Panc1 (cell line): ENCODE measurements around the gene FBXO22.
"Not testable (repeated sequence)": the region's sequence is repeated elsewhere in the genome, so short reads cannot be mapped to it uniquely, and the experiment has no call there.

Experiments used
- SIN3A ChIP-seq: IDR thresholded peaks from 2 replicates; pipeline ENCODE4 v1.6.1; 2012; ENCODE audit warnings: low read depth, mild to moderate bottlenecking, low read length, moderate library complexity, borderline replicate concordance; ENCODE audit not compliant: insufficient read depth
- TF ChIP-seq, protein P1 (sequence below): fragments of 450-650 bp; IDR thresholded peaks from 2 replicates; pipeline ENCODE4 v1.5.1; 2017; ENCODE audit warnings: mild to moderate bottlenecking

DNA sequence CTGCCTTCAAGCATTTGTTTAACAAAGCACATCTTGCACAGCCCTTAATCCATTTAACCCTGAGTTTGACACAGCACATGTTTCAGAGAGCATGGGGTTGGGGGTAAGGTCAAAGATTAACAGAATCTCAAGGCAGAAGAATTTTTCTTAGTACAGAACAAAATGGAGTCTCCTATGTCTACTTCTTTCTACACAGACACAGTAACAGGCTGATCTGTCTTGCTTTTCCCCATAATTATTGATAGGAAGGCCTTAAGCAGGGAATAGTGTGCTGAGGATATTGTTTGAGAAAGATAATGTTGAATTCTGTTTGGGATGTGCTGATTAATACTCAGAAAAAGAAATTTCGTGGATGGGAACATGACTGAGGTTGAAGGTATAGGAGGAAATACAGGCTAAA is 32.1 kb upstream of the FBXO22 start:
- TF ChIP-seq, protein P1, sequence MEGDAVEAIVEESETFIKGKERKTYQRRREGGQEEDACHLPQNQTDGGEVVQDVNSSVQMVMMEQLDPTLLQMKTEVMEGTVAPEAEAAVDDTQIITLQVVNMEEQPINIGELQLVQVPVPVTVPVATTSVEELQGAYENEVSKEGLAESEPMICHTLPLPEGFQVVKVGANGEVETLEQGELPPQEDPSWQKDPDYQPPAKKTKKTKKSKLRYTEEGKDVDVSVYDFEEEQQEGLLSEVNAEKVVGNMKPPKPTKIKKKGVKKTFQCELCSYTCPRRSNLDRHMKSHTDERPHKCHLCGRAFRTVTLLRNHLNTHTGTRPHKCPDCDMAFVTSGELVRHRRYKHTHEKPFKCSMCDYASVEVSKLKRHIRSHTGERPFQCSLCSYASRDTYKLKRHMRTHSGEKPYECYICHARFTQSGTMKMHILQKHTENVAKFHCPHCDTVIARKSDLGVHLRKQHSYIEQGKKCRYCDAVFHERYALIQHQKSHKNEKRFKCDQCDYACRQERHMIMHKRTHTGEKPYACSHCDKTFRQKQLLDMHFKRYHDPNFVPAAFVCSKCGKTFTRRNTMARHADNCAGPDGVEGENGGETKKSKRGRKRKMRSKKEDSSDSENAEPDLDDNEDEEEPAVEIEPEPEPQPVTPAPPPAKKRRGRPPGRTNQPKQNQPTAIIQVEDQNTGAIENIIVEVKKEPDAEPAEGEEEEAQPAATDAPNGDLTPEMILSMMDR: not testable (repeated sequence)
- TF ChIP-seq SIN3A: not testable (repeated sequence)
